8988T (cell line): Measurements from ENCODE around the gene TIMM17B.

Source experiments
- DNase-seq: peaks from one replicate; pipeline ENCODE4 v3.0.0; 2011

TIMM17B gene

DNA sequence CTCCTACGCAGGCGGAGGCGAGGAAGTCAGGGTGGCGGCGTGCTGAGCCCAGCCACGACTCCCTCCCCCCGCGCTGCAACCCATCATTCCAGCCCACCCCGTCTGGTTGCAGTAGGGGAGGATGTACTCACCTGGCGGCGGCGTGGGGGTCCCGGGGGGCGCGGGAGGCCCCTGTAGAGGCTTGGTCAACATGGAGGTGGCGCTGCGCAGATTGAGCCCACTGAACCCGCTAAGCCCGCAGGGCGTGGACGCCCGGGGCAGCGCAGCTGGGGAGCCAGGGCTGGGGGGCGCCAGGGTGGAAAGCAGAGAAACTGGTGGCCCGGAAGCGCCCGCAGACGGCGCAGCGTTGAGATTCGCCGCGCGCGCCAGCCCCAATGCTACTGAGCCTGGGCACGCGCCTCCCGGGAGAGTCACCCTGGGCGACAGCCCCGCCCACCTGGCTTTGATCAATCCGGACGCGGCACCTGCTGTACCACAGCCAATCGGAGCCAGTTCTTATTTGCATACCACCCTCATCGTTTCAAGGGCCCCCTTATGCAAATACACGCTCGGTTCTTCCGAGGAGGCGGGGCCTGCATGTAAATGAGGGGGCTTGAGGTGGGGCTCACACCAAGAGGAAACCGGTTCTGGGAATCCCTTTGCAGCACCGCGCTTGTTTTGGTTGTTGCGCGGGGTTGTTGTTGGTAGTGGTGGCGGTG is 21.2 kb upstream of the TIMM17B start, which contains the start of gene PIM2:
Gene PIM2 (minus strand): TSS at position 382 of the 698 bp plus-strand sequence. CDS start 190 bp downstream, at position 192.
- DNase-seq = peak; percentile 80

DNA sequence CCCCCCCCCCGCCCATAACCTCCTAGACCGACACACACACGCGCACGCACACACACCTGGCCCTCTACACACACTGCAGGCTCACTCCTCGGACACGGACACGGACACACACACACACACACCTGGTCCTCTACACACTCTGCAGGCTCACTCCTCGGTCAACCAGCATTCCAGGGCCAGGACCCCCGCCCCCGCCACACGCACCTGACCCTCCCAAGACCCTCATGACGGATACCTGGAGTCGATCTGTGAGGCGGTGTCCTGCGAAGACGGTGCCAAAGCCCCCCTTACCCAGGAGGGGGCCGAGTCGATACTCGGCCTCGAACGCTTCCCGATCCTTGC is 20.7 kb upstream of the TIMM17B start:
- DNase-seq = no peak

DNA sequence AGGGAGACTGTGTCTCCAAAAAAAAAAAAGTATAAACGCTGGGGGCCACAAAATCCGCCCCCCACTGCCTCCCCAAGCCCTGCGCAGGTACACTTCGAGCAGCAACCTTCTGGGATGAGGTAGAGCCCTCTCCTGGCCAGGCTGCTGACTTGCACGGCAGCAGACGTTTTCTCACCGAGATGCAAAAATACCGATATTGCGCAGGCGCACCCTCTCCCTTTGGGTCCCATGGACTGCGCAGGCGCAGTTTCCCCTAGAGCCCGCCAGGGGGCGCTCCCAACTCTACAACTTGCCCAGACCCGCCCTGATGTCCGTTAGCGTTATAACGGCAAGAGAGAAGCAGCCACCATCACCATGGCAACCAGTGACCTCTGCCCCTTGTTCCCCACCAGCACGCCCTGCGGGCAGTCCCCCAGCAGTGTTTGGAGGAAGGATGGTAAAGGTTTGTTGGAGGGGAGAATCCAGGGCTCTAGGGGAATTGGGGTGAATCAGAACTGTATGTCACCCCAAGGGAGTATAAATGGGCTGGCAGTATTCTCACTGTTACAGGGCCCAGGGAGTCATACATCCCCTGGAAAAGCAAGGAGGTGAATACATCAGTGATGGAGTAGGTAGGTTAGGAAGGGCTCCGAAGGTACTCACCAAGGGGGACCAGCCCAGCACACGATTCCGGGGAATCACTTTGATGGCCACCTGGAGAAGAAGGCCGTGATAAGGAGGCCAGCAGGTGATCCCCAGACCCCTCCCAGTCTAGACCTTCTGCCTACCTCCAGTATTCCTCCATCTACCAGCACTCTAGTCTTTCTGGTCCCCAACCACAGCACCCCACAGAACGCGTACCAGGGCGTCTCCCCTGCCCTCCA is 19.8 kb upstream of the TIMM17B start:
- DNase-seq = peak; percentile 81

DNA sequence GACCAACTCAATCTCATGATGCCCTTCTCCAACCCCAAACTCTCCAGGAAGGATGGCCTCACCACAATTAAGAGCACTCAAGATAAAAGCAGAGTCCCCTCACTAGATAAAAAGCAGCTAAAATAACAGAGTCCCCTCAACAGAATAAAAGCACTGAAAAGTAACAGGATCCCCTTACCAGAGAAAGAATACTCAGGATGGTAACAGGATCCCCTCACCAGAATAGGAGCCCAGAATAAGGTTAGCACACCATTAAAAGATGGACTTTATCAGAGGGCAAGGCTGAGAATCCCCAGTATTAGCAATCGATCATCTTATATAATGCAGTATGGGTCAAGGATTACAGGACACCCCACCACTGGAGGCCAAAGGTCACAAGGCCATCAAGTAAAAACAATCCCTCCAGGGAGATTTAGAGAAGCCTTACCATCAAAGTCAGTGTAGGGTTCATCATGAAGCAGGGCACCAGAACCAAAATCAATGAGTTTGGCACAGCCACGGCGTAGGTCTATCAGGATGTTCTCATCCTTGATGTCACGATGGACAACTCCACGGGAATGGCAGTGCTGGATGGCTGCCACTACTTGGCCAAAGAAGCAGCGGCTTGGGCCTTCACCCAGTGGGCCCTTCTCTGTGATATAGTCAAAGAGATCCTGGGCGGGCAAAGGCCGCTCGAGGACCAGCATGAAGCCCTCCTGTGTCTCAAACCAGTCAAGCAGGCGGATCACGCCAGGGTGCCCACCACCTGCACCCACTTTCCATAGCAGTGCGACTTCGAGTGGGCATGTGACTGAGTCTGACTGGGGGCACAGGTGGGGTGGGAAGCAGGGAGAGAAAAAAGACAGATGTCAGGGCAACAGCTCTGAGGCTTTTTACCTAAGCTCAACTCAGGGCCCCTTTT is 17.3 kb upstream of the TIMM17B start:
- no peak for DNase-seq

DNA sequence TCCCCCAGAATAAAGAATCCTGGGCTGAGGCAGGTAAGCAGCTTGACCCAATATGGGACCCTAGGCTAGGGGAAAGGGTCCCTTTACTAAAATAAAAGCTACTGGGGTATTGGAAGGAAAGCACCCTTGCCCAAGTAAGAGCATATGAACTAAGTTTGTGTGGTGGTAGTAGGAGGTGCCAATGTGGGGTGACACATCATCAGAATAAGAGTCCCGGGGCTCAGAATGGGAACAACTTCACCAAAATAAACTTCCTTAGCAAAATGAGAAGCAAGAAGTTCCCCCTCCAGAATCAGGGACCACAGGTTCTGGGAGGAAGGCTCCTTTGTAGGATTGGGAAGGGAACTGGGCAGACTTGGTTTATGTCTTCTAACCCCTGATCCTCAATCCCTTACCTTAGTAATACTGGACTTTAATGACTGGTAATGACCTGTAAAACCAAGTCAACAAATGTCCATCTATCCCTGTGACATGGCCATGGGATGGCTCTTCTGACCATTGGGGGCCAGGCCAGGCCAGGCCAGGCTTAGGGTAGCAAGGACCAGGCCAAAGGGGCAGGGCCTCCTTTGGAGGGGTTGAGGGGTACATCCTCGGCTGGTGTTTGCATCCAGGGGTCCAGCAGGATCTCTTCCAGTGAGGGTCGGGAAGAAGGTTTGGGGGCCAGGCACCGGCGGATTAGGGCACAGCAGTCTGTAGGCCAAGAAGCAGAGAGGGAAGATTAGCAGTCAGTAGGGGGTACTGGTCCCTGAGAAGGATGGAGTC is 16.2 kb upstream of the TIMM17B start:
- DNase-seq = no peak

DNA sequence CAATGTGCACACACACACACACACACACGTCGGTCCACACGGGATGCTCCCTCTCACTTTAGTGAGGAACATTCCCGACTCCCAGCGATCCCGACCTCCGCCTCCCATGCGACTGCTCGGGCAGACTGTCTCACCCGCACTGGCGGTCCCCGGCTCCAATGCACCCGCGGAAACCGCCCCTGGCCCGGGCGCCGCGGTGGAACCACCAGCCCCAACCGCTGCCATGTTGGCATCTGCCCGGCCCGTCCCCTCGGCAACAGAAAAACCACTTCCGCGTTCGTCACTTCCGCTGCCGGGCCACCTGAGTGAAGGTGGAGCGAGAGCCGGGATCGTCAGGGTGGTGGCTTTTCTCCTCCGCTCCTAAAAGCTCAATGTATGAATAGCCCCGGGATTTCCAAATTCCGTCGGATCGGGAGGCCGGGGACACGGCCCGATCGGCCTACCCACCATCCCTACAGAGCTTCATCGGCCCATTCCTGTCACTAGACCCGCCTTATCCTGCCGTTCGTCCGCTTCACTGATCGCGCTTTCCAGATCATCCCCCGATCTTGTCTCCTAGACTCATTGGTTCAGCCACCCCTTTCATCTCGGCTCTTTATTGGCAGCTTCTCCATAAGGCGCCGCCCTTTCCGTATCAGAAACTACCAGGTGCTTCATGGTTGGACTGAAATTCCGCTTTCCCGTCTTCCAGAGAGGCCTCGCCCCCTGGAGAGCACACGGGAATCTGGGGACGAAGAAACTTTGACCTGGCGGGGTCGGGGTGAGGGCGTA is 14.0 kb upstream of the TIMM17B start, which contains the start of gene SLC35A2:
Gene SLC35A2 (minus strand): TSS at position 235 of the 771 bp plus-strand sequence. CDS start 10 bp downstream, at position 225.
- peak; percentile 67 for DNase-seq

DNA sequence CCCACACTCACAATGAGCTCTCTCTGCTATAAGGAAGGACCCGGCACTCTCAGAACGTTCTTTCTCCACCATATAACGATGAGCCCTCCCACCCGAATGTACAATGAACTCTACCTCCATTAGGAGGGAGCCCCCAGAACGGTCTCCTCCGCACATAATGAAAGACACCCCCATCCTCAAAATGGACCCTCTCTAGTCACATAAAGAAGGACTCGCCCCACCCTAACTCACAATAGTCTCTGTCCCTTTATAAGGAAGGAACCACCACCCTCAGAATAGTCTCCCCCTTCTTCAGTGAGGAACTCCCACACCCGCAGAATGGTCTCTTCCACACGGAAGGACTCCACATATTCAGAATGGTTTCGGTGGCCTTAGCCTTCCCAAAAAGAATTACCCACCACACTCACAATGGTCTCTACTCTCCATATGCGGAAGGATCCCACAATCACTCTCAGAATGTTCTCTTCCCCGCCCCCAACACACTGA is 13.4 kb upstream of the TIMM17B start:
- DNase-seq = no peak

DNA sequence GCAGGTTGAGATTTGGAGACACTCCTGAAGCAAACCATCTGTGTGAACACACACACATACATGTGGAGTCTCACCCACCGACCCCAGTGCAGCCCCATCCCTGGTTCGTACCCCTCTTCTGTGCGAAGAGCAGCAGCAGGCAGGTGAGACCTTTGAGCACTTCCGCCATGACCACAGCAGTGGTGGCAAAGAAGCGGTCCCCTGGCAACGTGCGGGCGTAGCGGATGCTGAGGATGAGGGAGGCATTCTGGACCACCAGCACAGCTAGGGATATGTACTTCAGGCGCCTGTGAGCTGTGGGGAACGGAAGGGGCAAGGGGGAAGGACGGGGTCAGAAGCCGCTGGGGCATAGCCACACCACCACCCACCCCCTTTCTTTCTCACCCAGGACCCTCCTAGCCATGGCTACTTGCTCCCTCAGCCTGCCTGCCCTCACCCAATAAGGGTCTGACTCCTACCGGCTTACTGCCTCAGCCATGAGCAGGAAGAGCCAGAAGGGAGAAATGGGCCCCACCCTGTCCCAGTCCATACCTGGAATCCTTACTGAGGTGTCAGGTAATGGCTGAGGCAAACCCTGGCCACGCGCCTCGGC is 12.2 kb upstream of the TIMM17B start:
- DNase-seq = no peak

DNA sequence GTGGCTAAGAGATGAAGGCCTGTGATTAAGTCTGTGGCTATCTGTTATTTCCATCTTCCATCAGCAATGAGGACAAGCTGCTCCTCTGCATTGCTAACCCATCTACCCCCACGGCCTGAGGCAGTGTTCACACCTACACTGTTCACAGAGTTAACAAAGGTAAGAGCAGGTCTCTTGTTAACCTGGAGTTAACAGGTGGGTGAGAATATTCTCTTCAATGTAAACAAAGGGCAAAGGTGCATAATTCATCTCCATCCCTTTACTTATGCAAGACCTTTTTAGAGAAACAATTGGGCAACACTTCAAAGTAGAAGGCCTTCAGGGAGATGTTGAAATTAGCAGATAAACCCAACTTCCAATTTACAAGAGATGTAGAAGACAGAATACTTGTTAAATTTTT is 11.0 kb upstream of the TIMM17B start:
- DNase-seq = no peak

DNA sequence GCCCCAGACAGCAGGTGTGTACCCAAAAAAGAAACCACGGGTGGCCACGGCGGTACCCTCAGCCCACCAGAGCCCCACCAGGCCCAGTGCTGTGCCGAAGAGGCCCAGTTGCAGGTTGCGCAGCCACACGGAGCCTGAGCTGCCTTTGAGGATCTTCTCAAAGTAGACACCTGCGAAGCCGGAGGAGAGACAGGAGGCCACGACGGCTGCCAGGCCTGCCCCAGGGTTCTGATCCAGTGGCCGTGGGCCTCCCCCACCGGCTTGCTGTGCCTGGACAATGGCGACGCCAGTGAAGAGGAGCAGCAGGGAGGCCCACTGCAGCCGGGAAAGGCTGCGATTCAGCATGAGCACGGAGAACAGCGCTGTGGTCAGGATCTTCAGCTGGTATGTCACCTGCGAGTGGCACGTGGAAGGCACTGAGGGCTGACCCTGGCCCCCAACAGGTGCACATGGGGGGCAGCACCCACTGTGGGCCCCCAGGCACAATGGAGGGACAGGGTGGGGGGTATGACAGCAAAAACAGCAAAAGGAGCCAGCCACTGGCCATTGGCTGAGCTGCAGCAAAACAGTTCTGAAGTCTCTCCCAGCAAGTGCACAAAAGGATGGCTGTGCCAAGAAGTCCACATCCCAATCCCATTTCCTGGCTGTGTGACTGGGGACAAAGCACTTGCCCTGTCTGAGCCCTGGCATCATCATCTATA is 7.7 kb upstream of the TIMM17B start:
- no peak for DNase-seq

DNA sequence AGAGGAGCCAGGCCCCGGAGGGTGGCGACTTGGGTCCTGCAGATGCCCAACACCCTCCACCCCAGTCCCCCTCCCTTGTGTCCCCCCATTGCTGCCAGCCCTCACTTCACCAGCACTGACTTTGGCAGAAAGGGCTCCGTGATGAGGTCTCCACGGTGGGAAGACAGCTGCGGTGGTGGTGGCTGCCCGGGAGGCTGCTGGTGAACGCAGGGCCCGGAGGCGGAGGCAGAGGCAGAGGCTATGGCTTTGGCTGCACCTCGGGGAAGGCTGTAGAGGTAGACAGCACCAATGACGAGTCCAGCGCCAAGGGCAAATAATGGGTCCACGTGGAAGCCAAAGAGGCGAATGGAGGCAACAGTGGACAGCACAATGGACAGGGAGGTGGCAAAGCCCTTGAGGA is 7.1 kb upstream of the TIMM17B start:
- no peak for DNase-seq

DNA sequence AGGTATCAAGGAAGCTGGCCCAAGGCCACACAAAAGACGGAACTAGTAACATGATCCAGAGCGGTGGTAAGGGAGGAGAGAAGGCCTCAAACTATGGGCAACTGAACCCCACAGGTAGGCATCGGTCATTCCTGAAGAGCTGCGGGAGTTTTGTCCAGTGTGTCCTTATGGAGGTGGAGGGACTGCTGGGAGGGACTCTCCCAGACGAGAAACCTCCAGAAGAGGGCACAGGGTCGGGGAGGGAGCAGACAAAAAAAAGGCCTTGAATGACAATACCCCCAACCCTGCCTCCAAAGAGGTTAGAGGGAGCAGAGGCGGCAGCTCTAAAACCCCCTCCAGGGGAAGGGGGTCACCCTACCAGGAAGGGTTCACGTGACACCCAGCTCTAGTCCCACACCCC is 6.6 kb upstream of the TIMM17B start:
- DNase-seq = no peak

DNA sequence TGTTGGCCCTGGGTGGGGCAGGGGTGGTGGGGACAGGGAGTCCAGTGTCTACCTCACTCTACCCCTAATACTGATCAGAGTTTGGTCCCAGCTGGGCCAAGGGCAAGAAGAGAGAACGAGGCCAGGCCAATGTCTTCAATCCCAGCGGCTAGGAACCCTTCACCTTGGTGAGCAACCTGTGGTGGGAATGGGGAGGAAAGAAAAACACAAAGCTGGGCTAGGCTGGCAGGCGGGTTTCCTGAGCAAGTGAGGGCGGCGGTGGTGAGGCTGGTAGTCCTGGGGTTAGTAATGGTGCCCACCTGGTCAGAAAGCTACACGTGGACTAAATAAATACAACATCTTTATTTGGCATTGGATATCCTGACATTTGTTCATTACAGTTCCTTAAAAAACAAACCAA is 5.7 kb upstream of the TIMM17B start:
- DNase-seq = no peak

DNA sequence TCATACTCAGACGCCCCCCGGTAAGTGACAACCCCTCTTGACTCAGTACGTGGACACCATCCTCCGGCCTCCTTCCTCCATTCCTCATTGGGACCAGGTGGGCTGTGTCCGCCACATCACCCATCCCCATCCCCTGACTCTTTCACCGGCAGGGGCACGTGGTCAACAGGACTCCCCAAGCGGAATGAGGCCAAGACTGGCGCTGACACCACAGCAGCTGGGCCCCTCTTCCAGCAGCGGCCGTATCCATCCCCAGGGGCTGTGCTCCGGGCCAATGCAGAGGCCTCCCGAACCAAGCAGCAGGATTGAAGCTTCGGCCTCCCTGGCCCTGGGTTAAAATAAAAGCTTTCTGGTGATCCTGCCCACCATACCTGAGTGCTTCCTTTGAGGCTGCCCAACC is 5.2 kb upstream of the TIMM17B start:
- DNase-seq = no peak

DNA sequence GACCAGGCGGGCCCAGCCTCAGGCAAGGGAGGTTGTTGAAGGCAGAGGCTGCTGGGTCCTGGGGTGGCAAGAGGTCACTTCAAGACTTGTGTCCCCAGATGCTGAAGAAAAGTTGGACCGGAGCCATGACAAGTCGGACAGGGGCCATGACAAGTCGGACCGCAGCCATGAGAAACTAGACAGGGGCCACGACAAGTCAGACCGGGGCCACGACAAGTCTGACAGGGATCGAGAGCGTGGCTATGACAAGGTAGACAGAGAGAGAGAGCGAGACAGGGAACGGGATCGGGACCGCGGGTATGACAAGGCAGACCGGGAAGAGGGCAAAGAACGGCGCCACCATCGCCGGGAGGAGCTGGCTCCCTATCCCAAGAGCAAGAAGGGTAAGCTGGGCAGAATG is 4.6 kb upstream of the TIMM17B start:
- DNase-seq = no peak

DNA sequence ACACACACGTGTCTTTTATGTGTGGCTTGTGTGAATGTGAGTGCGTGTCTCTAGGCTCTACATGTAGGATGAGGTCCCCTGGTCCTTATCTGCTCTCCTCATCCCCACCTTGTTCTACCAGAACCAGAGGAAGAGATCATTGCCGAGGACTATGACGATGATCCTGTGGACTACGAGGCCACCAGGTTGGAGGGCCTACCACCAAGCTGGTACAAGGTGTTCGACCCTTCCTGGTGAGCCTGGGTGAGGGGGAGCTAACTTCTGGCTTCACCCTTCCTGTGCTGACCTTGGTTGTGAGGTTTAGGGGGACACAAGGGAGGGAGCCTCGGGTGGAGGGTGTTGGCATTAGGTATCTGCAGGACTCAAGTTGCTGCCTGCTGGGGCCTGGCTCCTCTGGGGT is 3.5 kb upstream of the TIMM17B start:
- DNase-seq = no peak

DNA sequence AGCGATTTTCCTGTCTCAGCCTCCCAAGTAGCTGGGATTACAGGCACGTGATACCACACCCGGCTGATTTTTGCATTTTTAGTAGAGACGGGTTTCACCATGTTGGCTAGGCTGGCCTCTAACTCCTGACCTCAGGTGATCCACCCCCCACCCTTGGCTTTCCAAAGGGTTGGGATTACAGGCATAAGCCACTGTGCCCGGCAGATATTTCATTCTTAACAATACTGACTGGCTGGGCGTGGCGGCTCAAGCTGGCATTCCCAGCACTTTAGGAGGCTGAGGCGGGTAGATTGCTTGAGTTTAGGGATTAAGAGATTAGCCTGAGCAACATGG is 1.5 kb upstream of the TIMM17B start:
- DNase-seq = no peak

DNA sequence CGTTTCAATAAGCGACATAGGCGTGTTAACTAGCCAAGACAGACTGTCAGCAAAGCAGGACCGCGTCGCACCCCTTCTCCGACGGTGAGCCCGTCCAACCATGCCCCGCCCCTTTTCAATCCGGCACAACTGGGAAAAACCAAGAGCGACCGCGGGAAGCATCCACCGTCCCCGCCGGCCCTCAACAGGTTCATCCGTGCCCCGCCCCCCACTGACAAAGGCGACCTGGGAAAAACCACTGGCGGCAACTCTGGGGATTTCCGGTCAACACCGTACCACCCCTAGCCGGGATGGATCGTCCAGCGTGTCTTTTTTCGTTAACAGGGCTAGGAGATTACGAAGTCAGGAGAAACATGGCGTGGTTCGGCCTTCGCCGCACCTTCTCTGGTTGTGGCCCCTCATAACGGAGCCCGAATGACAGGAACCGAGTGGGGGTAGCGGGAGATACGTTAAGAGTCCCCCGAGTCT is 377 bp downstream of the TIMM17B start:
- DNase-seq = no peak

DNA sequence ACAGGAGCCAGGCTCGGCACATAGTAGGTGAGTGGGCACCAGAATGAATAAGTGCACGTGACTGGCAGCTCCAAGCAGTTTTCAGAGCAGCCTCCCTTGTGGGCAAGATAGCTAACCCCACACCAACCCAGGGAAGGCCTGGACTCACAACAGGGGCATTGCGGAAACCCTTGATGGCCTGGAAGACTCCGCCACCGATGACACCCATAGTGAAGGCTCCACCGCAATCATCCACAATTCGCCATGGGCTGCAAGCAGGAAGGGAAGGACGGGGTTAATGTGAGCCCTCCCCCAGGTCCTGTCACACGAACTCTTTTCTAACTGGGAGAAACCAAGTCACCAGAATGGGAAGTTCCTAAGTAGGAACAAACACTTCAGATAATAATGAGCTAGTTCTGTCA is 957 bp downstream of the TIMM17B start:
- peak; percentile 9 for DNase-seq

DNA sequence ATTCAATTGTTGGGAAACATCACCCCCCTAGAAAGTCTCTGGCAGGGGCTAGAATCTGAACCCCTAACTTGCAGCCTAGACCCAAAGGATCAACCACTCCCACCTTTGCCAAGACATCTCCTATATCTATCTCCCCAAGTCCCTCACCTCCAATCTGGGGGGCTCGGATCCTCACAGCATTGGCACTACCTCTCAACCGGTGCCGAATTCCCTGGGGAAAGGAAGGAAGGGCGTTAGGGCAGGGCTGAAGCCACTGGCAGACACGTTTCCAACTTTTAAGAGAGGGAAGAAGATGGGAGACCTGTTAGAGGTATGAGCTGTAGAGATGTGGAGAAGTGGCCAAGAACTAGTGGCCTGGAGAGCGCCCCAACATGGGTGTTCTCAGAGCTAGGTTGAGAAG is 2.7 kb downstream of the TIMM17B start:
- DNase-seq = peak; percentile 7
